ENCODE measurements around the gene HIGD1C. TPM values are rescaled to one million over a fixed set of nuclear protein-coding genes. Genes with fewer than 3 reads are reported as not detected.

HIGD1C gene
- total and polyA plus RNA-seq, 2 of the 8 experiments (the other 6 are each of a cell fraction or from before 2014, with no cell fraction given) = not detected

- no peak for TF ChIP-seq SIN3A (conservative IDR thresholded peaks at IDR 0.05 in 1 of 2, IDR thresholded peaks at IDR 0.05 in 1 of 2; ENCODE audit: low read depth in 1 of 2, low read length in 2 of 2)
- TF ChIP-seq KDM4A (IDR thresholded peaks at IDR 0.05; ENCODE audit: low read depth, low read length, severe bottlenecking) = no peak
- no peak for TF ChIP-seq KDM5A (IDR thresholded peaks at IDR 0.05; ENCODE audit: low read length)
- TF ChIP-seq TCF12 (IDR thresholded peaks at IDR 0.05; ENCODE audit: low read depth, low read length) = no peak
- no peak for TF ChIP-seq ATF2 (IDR thresholded peaks at IDR 0.05; ENCODE audit: low read length)
Observed at GRCh38 chr12:50999093-50999492, 46.7 kb downstream of the HIGD1C start (continued).

Measured in H1 (cell line).